ENCODE results near the gene TINCR.

TINCR gene

GRCh38 chr19:5512715-5513114, 55.0 kb downstream of the TINCR start:
- DNase-seq (ENCODE audit: low read depth) = no peak
